GDM1 (cell line): ENCODE measurements around the gene MPIG6B.

Source experiments
- DNase-seq: peaks from one replicate; lab custom pipeline; 2025; lab: John Stamatoyannopoulos, UW

The MPIG6B gene

DNA sequence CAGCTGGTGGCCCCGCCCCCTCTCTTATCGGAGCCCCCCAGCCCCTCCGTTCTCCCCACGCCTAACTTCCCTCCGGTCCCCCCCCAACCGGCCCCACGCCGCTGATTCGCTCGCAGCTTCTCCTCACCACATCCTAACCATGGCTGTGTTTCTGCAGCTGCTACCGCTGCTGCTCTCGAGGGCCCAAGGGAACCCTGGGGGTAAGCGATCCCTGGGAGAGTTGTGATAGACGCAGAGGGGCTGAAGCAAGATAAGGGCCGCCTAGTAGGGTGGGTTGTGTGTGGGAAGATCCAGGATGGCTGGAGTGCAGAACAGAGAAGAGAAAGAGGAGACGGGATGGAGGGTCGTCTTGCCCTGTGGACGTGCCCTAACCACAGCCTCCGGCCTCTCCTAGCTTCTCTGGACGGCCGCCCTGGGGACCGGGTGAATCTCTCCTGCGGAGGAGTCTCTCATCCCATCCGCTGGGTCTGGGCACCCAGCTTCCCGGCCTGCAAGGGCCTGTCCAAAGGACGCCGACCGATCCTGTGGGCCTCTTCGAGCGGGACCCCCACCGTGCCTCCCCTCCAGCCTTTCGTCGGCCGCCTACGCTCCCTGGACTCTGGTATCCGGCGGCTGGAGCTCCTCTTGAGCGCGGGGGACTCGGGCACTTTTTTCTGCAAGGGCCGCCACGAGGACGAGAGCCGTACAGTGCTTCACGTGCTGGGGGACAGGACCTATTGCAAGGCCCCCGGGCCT, at the start of gene MPIG6B:
MPIG6B (plus strand) TSS at position 129 of the 735 bp plus-strand sequence; CDS start at position 140, 11 bp downstream.
- DNase-seq: peak; percentile 54

- no peak for DNase-seq
These were observed 46.8 kb upstream of the MPIG6B start for GRCh38 chr6:31676322-31676903.

GRCh38 chr6:31676904-31677303, 46.3 kb upstream of the MPIG6B start:
- no peak for DNase-seq

- no peak for DNase-seq
These were observed 45.2 kb upstream of the MPIG6B start for GRCh38 chr6:31677955-31678354.

- DNase-seq: no peak
These were observed 42.7 kb upstream of the MPIG6B start, which contains the start of gene LY6G5C for GRCh38 chr6:31680226-31681134. Gene LY6G5C, minus strand, starts transcription at chr6:31681067. Its CDS starts 694 bp downstream, at chr6:31680373.

DNA sequence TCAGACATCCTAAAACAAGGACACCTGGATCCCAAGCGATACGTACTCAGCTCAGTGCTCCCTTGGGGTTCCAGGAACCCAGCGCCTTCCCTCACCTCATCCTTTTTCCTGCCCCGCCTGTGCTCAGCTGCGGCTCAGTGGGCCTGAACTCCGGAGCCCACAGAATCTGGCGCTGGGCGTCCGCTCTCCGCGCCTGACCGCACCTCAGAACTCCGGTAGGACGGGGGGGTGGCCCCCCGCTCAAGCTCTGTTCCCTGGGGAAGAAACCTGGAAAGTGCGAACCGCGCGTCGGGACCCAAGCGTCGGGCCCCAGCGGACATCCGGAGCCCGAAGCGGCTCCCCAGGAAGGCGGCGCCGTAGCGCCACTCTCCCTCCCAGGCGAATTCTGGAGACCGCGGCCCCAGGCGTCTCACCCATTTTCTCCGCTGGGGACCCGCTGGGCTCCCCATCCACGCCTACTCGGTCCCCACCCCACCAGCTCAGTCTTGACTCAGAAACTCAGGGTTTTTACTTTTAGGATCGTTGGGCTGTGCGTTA, 42.0 kb upstream of the MPIG6B start:
- DNase-seq: no peak

DNA sequence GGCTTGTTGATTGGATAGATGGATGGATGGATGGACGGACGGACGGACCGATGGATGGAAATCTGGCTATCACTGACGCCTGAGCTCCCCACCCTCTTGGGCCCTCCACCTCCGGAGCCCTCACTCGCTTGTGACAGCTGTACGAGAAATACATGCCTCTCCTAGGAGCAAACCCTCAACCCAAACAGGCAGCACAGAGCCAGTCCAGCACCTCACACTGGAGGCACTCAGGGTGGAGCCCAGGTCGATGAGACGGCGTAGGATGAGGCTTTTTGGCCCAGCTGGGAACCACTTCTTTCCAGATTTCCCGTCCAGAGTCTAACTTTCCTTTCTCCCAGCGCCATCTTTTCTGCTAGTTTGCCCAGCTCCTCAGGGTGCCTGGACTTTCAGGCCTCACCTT, 39.6 kb upstream of the MPIG6B start:
- no peak for DNase-seq

DNA sequence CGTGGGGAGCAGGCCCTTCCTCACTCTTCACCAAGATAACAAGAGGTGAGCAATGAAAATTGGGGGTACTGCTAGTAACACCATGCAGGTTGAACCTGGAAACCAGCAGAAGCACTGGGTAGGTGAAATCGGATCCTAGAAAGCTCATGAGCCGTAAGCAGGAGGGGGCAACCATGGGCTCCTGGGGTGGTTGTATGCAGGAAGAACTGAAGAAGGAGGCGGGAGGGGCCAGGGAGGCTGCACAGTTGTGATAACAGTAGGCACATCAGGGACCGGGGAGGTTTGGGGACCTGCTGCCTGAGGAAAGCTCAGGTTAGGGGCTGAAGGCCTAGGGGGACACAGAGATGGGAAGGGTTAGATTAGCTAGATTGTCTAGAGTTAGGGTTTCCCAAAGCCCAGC, 36.7 kb upstream of the MPIG6B start:
- DNase-seq: no peak

DNA sequence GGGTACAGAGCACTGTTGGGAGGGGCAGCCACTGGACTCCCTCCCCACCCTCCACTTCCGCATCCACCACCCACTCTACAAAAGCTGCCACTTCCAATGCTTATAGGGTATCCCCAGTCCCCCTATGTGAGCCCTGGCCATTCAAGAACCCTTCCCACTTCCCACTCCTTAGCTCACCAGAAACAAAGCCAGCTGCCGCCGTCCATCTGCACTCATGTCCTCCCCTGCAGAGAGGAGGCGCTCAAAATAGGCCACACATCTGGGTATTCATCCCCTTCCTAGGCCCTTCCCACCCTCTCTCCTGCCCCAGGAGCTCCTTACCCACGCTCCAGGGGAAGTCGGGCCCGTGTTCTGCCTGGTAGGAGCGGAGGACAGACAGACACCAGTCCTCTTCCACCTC, 35.9 kb upstream of the MPIG6B start:
- no peak for DNase-seq

- no peak for DNase-seq
These were observed 35.1 kb upstream of the MPIG6B start for GRCh38 chr6:31687860-31688693.

- DNase-seq: no peak
These were observed 33.7 kb upstream of the MPIG6B start for GRCh38 chr6:31689249-31690110.

- no peak for DNase-seq
These were observed 32.7 kb upstream of the MPIG6B start for GRCh38 chr6:31690231-31691077.

- DNase-seq: no peak
These were observed 32.1 kb upstream of the MPIG6B start for GRCh38 chr6:31691078-31691463.

DNA sequence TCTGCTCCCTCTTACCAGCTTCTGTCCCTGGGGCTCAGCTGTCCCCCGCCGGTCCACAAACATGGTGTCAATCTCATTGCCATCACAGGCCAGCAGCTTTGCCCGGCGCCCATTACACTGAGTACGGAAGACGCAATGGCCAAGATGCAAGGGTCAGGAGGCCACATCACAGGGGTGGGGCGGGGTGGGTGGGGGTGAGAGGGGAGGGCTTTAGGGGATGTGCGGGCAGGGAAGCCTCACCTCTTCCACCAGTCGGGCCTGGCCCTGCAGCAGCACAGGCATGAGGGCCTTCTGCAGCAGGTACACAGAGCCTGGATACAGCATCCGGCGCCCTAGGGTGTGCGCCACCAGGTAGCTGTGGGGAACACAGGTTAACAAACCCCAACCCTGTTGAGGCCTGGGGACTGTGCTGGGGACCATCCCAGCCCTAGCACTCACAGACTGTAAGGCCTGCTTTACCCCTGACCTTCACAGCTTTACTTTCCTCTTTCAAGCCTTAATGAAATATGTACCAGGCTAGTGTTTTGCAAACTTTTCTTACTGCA, 31.5 kb upstream of the MPIG6B start:
- no peak for DNase-seq

- no peak for DNase-seq
These were observed 30.8 kb upstream of the MPIG6B start for GRCh38 chr6:31692353-31692752.

- DNase-seq: no peak
These were observed 30.3 kb upstream of the MPIG6B start for GRCh38 chr6:31692886-31693285.

- no peak for DNase-seq
These were observed 29.6 kb upstream of the MPIG6B start for GRCh38 chr6:31693535-31693934.

DNA sequence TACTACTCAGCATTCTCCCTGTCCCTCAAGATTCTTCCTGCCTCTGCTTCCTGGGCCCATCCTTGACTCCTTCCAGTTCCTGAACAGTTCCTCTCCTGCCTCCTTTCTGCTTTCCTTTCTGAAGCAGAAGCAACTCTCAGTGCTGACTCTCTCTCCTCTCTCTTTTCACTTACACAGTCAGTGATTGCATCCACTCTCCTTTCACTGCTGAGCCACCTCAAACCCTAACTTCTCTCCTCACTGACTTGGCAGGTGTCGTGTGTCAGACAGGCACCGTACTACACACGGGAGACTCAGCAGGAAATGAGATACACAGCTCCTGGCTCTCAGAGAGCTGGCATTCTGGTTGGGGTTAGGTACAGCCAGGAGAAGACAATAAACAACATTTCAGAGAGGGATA, 25.6 kb upstream of the MPIG6B start:
- no peak for DNase-seq

DNA sequence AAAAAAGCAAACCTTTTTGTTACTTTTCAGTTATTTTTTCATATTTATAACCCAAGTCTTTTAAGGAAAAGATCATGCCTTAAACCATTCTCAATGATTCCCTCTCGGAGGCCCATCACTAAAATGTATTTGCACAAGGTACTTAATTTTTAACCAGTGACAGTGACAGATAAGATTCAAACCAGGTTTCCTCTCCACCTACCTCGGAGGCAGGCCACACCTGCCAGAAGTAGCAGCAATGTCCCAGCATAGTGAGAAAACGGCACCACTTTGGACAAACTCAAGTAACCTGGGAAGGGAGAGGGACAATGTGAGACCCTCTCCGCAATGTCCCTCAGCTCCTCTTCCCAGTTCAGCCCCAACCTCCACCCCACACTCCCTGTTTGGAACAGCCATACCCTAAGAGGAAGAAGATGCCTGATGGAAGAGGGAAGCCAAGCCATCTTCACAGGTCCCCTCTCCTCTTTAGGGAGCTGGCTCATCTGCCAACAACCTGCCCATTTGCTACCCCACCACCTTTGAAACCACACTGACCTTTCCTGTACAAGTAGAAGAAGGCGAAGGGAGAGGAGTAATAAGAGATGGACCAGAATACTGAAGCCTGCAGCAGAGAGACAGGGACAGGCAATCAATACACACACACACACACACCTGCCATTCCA, 22.3 kb upstream of the MPIG6B start:
- DNase-seq: no peak
